ENCODE results near the gene CEBPZOS. TPM values are rescaled to one million over a fixed set of nuclear protein-coding genes. Genes with fewer than 3 reads are reported as not detected.

CEBPZOS gene
- total RNA-seq, 4 donors from 2014 or later = 14.1 to 23.7 (median 20.1) TPM

DNA sequence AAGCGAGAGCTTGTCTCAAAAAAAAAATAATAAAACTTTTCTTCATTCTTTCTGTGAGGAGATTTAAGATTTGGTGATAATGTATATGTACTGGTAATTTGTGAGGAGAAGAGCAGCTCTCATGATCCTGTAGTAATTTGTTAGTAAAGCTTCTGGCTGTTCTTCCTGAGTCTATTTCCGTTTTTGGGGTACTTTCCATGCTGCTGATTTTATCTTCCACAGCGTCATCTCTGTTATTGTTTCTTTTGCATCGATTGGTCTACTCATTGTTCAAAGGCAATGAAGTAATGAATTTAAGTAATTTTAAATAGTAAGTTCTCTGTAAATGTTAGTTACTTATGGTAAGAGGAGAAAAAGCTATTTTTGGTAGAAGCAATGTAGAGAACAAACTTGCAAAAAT is 47.1 kb downstream of the CEBPZOS start:
- TF ChIP-seq CTCF (IDR thresholded peaks at IDR 0.05) = no peak
- no peak for ATAC-seq (ENCODE audit: low FRiP score)
- no peak for DNase-seq (ENCODE audit: low spot score)

DNA sequence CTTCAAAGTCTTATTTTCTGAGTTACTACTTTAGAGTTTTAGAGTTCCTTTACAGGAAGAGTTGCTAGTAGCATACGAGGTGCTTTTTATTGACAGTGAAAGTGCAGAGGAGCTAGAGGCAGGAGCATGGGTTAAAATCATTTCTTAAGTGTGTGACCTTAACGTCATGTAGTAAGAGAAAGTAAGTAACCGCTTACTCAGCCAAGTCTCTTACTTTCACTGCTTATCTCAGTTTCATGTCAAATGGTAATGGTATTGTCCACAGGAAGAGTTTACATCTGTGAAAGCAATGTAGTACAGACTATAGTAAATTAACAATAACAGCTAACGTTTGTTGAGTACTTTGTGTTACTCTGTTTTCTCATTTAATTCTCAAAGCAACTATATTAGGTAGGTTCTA is 47.7 kb downstream of the CEBPZOS start:
- ATAC-seq (ENCODE audit: low FRiP score) (no peak), DNase-seq (ENCODE audit: low spot score) (no peak)
- no peak for TF ChIP-seq CTCF (IDR thresholded peaks at IDR 0.05)

DNA sequence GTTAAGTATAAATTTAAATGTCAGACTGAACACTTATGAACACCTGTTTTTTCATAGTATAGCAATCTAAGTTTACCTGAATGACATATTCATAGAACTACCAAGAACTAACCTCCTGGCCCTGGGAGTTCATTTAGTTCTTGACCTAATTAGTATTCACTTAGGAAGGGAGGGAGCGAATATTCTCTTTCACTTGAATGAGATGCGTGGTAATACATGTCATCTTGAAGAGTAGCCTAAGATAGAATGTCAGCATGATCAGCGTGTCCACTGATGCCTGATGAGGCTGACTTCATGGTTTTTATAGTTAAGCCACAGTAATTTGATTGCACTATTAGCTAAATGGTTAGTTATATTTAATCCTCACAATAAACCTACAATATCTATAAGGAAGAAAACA is 48.5 kb downstream of the CEBPZOS start:
- ATAC-seq (ENCODE audit: low FRiP score) (no peak), DNase-seq (ENCODE audit: low spot score) (no peak)
- no peak for TF ChIP-seq CTCF (IDR thresholded peaks at IDR 0.05)

DNA sequence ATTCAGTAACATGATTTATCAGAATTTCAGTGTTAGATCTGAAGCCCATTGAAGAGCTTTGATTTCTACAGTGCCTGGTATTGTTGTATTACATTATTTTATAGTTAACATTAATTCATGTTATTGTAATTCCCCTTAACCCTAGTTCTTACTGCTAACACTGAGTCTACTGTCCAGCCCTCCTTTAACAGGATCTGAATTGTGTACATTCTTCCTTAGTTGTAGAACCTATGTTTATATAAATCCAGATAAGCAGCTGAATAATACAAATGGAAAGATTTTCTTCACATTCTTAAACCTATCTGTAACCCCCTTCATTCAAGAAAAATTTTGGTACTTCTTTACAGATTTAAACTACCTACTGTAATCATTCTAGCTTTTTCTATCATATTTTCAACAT is 49.9 kb downstream of the CEBPZOS start:
- TF ChIP-seq CTCF (IDR thresholded peaks at IDR 0.05) = no peak
- ATAC-seq (ENCODE audit: low FRiP score) (no peak), DNase-seq (ENCODE audit: low spot score) (no peak)

GRCh38 chr2:37250869-37251740 is 54.8 kb downstream of the CEBPZOS start:
- ATAC-seq (ENCODE audit: low FRiP score) = no peak
- no peak for DNase-seq (ENCODE audit: low spot score)
- TF ChIP-seq CTCF (IDR thresholded peaks at IDR 0.05) = no peak

Other genes starting within 250 kb of the CEBPZOS start
- gene STRN, start 230.0 kb upstream of the CEBPZOS start, total RNA-seq = 10 to 100 TPM; 16.7 to 26.8 (median 21.3) TPM
- 10 to 100 TPM; 27.7 to 50.4 (median 35.5) TPM for gene HEATR5B, start 112.1 kb upstream of the CEBPZOS start, total RNA-seq
- gene GPATCH11, start 112.0 kb upstream of the CEBPZOS start, total RNA-seq = 10 to 100 TPM; 16.6 to 38.5 (median 17.2) TPM
- gene EIF2AK2, start 39.5 kb upstream of the CEBPZOS start, total RNA-seq = 10 to 100 TPM; 19.1 to 46.8 (median 22.5) TPM
- not detected for gene SULT6B1, start 7.8 kb upstream of the CEBPZOS start, total RNA-seq
- 10 to 100 TPM; 30.6 to 67.3 (median 40.9) TPM for gene CEBPZ, start 35.1 kb downstream of the CEBPZOS start, total RNA-seq
- 10 to 100 TPM; 11.9 to 17.3 (median 12.5) TPM for gene NDUFAF7, start 35.2 kb downstream of the CEBPZOS start, total RNA-seq
- 10 to 100 TPM; 26.4 to 68.3 (median 42.3) TPM for gene PRKD3, start 128.3 kb downstream of the CEBPZOS start, total RNA-seq
- gene QPCT, start 148.1 kb downstream of the CEBPZOS start, total RNA-seq = 10 to 100 TPM in 1 of 4 donors, 1 to 10 TPM in 3; 1.9 to 10.9 (median 5.3) TPM